ENCODE results near the gene SMPD3. TPM values are rescaled to one million over a fixed set of nuclear protein-coding genes. Genes with fewer than 3 reads are reported as not detected.
A peak's percentile ranks its signal among the peaks of the same experiment; 100 is the strongest.

SMPD3 gene
- total RNA-seq, 1 donor from 2014 or later = under 0.01 TPM

GRCh38 chr16:68383858-68384257 lies 64.5 kb downstream of the SMPD3 start:
- no peak for DNase-seq (ENCODE audit: low read depth in 2 of 2)

GRCh38 chr16:68382296-68382718 lies 66.0 kb downstream of the SMPD3 start:
- no peak for DNase-seq (ENCODE audit: low read depth in 2 of 2)

- DNase-seq (ENCODE audit: low read depth in 2 of 2) = no peak
These were observed 67.0 kb downstream of the SMPD3 start for GRCh38 chr16:68381363-68381724.

- DNase-seq (ENCODE audit: low read depth in 2 of 2) = no peak
These were observed 67.5 kb downstream of the SMPD3 start for GRCh38 chr16:68380676-68381362.

GRCh38 chr16:68380348-68380670 lies 68.0 kb downstream of the SMPD3 start:
- no peak for DNase-seq (ENCODE audit: low read depth in 2 of 2)

- DNase-seq (ENCODE audit: low read depth in 2 of 2) = no peak
These were observed 68.6 kb downstream of the SMPD3 start for GRCh38 chr16:68379472-68380347.

- no peak for DNase-seq (ENCODE audit: low read depth in 2 of 2)
These were observed 69.6 kb downstream of the SMPD3 start for GRCh38 chr16:68378436-68379415.

GRCh38 chr16:68377667-68378393 lies 70.5 kb downstream of the SMPD3 start:
- DNase-seq (ENCODE audit: low read depth in 2 of 2) = peak; percentile 66 to 93

GRCh38 chr16:68377221-68377620 lies 71.1 kb downstream of the SMPD3 start:
- no peak for DNase-seq (ENCODE audit: low read depth in 2 of 2)

GRCh38 chr16:68376590-68376989 lies 71.7 kb downstream of the SMPD3 start:
- no peak for DNase-seq (ENCODE audit: low read depth in 2 of 2)

- DNase-seq (ENCODE audit: low read depth in 2 of 2) = no peak
These were observed 72.3 kb downstream of the SMPD3 start for GRCh38 chr16:68375801-68376536.

- no peak for DNase-seq (ENCODE audit: low read depth in 2 of 2)
These were observed 73.2 kb downstream of the SMPD3 start for GRCh38 chr16:68374961-68375660.

- DNase-seq (ENCODE audit: low read depth in 2 of 2) = no peak
These were observed 74.0 kb downstream of the SMPD3 start for GRCh38 chr16:68374246-68374805.

- no peak for DNase-seq (ENCODE audit: low read depth in 2 of 2)
These were observed 74.6 kb downstream of the SMPD3 start for GRCh38 chr16:68373528-68374245.

- DNase-seq (ENCODE audit: low read depth in 2 of 2) = no peak
These were observed 75.5 kb downstream of the SMPD3 start for GRCh38 chr16:68372806-68373205.

- no peak for DNase-seq (ENCODE audit: low read depth in 2 of 2)
These were observed 76.0 kb downstream of the SMPD3 start for GRCh38 chr16:68372381-68372720.

- DNase-seq (ENCODE audit: low read depth in 2 of 2) = no peak
These were observed 76.5 kb downstream of the SMPD3 start for GRCh38 chr16:68371706-68372380.

- DNase-seq (ENCODE audit: low read depth in 2 of 2) = no peak
These were observed 77.0 kb downstream of the SMPD3 start for GRCh38 chr16:68371276-68371651.

Data from lung microvascular endothelial cell (primary cell).